GM21390 (cell line): ENCODE data around the gene PHACTR1.
"Not testable (repeated sequence)": the region's sequence is repeated elsewhere in the genome, so short reads cannot be mapped to it uniquely, and the experiment has no call there.

Experiments
- ATAC-seq: cut with Tn5 transposase; IDR thresholded peaks from one replicate; pipeline ENCODE4 v1.9.1; 2021; ENCODE audit not compliant: unreplicated experiment

PHACTR1 gene

GRCh38 chr6:13217206-13217905 is 500.8 kb downstream of the PHACTR1 start:
- ATAC-seq, result peak; percentile 81

GRCh38 chr6:13220266-13220665 is 503.7 kb downstream of the PHACTR1 start:
- ATAC-seq, result no peak

GRCh38 chr6:13222048-13222447 is 505.5 kb downstream of the PHACTR1 start:
- no peak for ATAC-seq

- no peak for ATAC-seq
Observed at GRCh38 chr6:13226071-13226470, 509.5 kb downstream of the PHACTR1 start.

- no peak for ATAC-seq
Observed at GRCh38 chr6:13228264-13229204, 512.0 kb downstream of the PHACTR1 start.

- ATAC-seq, result peak; percentile 92
Observed at GRCh38 chr6:13229205-13230085, 512.9 kb downstream of the PHACTR1 start.

- no peak for ATAC-seq
Observed at GRCh38 chr6:13233106-13233505, 516.5 kb downstream of the PHACTR1 start.

- no peak for ATAC-seq
Observed at GRCh38 chr6:13234130-13234529, 517.6 kb downstream of the PHACTR1 start.

GRCh38 chr6:13235339-13235738 is 518.8 kb downstream of the PHACTR1 start:
- ATAC-seq, result no peak

- no peak for ATAC-seq
Observed at GRCh38 chr6:13237318-13237717, 520.8 kb downstream of the PHACTR1 start.

GRCh38 chr6:13238017-13238416 is 521.5 kb downstream of the PHACTR1 start:
- ATAC-seq, result no peak

- ATAC-seq, result no peak
Observed at GRCh38 chr6:13238640-13239216, 522.2 kb downstream of the PHACTR1 start.

GRCh38 chr6:13239530-13240455 is 523.2 kb downstream of the PHACTR1 start:
- no peak for ATAC-seq

GRCh38 chr6:13241364-13241763 is 524.8 kb downstream of the PHACTR1 start:
- ATAC-seq, result no peak

- no peak for ATAC-seq
Observed at GRCh38 chr6:13242178-13242577, 525.6 kb downstream of the PHACTR1 start.

GRCh38 chr6:13242590-13242989 is 526.0 kb downstream of the PHACTR1 start:
- ATAC-seq, result no peak

- ATAC-seq, result no peak
Observed at GRCh38 chr6:13243033-13243432, 526.5 kb downstream of the PHACTR1 start.

GRCh38 chr6:13243745-13244144 is 527.2 kb downstream of the PHACTR1 start:
- ATAC-seq, result not testable (repeated sequence)

- ATAC-seq, result no peak
Observed at GRCh38 chr6:13247627-13248026, 531.1 kb downstream of the PHACTR1 start.

GRCh38 chr6:13248053-13248452 is 531.5 kb downstream of the PHACTR1 start:
- no peak for ATAC-seq
